GM20431 (cell line): ENCODE results near the gene GNAZ.

Experiments used
- in situ Hi-C: fragments of 300-500 bp; cut with MseI, MboI; formaldehyde crosslinking; loops from one replicate; pipeline ENCODE4 v1.15.0; 2020; ENCODE audit warnings: low sequenced_read_pairs; ENCODE audit not compliant: unreplicated experiment

The GNAZ gene

DNA sequence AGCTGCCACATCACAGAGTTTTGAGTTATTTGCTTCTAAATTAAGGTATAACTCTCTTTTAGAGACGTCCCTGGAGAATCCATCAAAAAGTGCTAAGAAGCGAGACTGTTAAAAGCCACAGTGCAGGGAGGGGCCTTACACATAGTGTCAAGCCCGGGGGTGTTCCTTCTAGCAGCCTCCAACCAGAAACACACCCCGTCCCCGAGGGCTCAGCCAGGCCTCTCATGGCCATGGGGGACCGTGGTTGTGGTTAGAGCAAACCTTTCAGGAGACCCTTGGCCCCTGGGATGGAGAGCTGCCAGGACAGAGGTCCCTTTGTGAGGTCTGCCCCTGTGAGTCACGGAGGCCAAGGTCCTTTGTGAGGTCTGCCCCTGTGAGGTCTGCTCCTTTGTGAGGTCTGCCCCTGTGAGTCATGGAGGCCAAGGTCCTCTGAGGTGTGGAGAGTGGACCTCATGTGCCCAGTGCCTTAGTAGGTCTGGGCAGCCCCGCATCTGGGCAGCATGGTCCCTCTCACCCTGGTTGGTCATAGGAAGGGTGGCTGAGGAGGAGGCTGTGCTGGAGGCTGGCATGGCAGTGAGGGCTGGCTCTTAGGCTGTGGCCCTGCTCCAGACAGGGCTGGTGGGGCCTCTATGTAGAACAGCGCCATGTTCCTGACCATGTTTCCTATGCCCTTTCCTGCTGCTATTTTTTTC lies 5.4 kb downstream of the GNAZ start:
- in situ Hi-C loops: no loop called here

DNA sequence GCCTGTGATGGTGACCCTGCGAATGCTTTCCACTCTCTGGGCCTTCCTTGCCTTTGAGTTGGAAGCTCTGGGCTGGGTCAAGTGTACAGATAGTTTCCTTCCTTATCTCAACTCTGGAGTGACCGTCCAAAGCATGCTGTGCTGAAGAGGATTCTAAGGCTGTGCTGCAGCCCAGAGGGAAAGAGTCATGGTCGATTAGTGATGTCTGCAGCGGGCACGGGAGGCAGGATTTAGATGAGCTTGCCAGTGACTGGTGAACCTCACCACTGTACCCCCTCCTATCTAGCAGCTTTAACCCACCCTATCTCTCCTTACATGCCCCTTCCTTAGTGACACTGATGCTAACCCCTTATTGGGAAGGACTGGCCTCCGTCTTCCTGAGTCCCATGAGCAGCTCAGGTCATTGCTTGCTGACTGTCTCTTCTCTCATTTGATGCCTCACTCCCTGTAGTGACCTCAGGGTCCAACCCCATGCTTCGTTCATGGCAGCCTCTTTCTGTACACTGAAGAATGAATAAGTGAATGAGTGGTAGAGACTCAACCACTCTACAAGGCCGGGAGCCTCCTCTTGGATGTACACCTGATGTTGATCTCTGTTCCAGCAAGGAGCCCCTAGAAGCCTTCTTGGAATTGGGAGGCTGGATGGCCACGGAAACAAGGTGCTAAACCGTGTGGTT lies 6.7 kb downstream of the GNAZ start:
- in situ Hi-C loops: no loop called here

DNA sequence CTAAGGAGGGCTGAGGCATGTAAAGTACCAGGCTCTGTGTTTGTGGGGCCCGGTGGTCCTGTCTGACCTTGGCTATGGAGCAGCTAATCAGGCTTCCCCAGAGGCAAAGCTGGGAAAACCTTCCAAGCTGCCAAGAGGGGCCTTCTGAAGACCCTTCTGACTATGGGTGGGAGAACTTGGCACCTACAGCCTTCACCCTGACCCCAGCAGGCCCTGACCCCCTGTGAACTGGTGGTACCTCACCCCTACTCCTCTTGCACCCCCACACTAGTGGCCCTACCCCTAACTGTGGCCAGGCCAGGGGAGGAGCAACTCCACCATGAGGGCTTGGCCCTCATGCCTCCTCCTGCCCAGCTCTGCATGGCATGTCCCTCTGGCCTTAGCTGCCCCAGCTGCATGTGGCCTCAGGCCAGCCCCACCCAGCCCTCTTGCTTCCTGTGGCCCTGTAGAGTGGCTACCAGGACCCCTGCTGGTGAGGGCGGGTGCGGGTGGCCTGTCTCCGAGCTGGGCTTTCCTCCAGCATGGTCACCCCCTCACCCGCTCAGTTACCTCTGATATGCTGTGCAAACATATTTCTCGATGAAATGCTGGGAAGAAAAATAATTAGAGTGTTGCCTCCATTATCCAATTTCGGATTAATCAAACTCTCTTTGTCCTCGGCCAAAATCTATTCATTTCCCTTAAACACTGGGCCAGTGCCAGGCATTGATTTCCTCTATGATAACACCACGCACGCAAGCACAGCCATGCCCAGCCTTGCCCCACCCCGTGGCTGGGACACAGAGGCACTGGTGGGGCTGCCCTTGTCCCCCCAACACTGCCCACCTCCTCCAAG lies 7.5 kb downstream of the GNAZ start:
- in situ Hi-C loops: no loop called here

DNA sequence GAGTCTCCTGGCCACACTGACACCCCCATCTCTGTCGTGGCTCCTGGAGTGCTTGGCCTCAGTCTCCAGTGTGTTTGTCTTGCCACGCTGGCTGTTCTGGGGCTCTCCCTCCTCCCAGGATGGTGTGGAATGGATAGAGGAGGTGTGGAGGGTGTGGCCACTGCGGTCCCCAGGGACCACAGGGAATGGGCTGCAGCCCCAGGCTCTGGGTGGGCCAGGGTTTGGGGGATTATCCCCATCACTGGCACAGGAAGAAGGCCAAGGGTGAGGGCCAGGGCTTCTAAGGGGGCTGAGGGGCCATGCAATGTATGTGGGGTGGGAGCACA lies 8.1 kb downstream of the GNAZ start:
- in situ Hi-C loops: no loop called here

DNA sequence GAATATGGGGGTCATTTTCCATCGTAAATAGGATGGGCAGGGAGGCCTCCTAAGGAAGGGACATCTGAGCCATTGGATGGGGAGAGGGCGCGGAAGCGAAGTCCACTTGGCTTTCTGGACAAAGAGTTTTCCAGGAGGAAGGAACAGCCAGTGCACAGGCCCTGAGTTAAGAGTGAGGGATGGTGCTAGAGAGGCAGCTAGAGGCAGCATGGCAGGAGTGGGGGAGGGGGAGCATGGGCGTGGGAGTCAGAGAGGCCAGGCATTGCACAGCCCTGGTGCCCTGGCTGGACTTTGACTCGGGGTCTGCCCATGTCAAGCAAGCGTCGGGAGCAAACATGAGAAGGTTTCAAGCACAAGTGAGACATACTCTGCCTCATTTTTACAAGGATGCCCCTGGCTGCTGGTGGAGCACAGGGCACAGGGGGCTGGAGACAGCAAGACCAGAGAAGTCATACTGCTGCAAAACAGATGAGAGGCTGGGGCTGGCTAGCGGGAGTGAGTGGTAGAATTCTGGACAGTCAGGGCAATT lies 9.0 kb downstream of the GNAZ start:
- in situ Hi-C loops: no loop called here

DNA sequence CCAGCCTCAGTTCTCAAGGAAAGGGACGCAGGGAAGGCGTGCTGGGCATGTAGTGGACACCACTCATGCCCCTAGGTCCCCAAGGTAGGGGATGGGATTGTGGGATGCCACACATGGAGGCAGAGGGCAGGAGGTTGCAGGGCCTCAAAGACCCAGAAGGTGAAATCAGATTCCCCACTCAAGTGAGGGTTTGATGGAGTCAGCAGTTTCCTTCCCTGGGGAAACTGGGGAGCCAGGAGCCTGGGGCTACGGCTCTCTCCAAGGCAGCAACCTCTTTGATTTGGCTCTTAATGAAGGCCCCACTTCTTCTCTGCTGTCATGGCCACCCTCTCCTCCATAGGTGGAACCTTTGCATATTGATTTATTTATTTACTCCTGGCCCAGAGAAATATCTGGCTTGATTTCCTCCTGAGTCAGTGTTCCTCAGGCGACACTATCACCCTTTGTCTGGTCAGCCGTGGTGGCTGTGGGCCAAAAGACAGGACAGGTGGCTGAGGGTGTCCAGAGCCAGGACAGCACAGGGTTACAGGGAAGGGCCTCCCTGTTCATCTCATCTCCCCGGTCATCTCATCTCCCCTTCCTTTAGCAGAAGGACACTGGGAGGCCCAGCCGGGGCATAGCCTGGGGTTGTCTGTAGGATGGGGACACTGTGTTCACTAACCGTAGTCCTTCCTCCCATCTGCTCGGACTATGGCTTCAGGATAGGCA lies 9.6 kb downstream of the GNAZ start:
- in situ Hi-C loops: no loop called here

DNA sequence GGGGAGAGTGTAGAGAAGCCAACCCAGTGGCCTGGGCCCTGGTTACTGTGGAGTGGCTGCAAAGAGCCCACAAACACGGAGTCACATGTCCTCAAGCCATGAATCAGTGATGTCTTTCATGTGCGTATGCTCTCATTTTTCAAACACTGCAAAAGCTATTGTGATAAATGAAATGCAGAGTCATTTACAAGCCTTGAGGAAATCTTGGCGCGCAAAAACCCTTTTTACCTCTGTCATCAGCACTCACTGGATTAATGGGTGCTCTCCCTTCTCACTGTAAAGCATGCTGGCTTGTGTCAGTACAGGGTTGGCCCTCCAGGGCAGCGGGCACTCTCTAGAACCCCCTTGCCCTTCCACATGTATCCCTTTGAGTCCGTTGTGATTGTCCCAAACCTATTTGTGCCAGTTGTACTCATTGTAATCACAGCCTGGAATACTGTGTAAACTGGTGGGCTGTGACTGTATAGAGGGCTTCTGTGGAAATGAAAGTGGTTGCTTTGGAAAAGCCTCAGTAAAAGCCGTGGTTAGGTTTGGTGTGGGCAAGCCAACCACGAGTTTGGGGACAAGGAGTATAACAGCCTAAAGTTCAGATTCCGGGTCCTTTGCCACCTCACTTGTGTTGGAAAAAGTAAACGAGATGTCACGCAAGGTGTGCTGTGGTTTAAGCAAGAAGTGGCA lies 10.4 kb downstream of the GNAZ start:
- in situ Hi-C loops: no loop called here

DNA sequence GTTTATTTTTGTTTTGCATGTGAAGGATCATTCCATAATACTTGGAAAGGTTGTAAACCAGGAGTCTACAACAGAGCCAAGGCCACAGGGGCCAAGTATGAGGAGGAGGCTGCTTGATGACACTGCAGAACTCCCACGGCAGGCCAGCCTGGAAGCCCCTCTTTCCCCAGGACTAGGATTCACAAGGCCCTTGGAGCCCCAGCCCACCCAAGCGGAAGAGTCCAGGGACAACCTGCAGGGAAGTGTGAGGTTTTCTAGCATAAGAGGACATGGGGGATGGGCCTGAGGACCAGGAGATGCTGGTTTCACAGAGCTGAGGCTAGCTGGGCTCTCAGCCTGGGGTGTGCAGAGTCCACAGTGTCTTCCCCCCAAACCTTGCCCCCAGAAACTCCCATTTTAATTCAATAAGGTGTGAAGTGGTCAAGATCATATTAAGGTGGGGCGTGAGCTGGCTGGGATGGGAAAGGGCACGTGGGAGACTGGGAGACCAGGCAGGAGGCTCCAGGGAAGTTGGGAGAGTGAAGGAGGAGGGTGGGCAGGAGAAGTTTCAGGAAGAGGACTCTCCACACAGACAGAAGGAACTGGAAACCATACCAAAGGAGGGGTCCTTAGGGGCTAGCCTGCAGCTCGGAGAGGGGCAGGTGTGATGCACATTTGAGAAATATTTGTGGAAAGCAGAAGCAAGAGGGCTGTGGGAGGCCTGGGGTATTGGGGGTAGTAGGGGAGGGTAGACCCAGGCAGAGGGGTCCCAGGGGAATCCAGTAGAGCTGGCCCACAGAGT lies 12.4 kb downstream of the GNAZ start:
- in situ Hi-C loops: no loop called here

DNA sequence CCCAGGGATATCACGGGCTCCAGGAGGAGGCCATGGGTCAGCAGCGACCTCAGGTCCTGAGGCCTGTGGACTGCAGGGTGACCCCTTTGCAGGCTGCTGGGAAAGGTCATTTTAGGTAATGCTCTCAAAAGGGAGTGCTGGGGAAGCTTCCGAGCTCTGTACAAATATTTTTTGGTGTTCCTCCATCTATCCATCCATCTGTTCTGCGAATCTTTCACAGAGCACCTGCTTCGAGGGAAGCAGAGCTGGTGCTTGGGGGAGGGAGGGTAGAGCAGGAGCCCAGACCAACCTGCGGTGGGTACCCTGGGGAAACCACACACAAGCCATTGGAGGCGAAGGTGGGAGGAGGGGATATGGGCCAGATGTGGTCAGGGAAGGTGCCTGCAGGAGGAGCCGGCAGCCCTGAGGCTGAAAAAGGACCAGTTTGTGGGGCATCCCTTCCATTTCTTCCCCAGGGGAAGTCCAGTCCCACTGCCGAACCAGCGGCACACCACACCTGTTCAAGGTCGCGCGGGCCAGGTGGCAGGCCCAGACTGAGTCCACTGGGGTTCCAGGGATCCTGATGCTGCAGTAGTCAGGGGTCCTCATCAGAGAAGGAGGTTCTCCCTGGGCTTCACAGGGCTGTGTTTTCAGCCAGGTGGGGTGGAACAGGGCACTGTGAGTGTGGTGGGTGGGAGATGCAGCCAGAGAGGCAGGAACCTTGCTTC lies 13.1 kb downstream of the GNAZ start:
- in situ Hi-C loops: no loop called here

DNA sequence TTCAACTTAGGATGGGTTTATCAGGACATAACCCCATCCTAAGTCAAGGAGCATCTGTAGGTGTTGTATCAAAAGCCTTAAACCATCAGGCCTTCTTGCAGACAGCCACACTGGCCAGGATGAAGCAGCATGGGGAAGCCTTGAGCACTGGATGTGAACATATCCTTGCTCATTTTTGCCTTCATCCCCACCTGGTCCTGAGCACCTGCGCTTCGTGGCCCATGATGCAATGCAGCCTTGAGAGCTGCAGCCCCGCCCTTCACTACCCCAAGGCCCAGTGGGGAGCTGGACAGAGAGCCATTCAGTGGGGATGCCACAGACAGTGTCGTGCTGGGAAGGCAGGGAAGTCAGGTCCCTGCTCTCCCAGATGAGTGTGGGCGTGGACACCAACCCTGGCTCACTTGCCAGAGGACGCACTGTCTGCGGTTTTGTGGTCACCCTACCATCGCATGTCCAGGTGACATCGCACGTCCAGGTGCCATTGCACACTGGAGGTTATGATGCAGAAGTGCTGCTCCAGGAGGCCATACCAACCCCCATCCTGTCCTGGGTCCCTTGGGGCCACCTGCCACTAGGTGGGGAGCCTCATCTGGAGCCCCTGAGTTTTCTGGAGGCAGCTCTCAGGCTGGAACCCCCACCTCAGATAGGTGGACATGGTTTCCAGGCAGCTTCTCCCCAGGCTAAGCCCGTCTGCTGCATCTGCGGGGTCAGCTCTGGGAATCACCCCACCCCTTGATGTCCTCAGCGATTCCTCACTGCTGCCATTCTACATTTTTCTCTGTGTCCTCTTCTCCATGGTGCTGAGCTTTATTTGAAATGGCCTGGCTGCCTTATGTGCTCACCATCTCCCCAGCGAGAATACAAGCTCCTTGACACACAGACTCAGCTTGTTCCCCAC lies 14.4 kb downstream of the GNAZ start:
- in situ Hi-C loops: no loop called here

DNA sequence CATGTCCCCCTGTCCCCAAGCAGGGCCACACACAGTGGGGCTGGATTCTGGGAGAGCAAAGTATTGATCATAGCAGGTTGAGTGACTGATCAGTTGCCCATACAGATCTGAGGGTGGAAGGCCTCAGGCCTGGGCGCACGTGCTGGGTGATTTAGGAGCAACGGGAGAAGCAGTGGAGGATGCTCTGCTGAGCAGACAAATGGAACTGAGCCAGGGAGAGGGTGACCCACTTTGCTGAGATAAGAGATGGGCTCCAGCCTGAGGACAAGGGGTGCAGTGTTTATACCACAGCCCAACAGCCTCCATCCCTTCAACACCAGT lies 15.0 kb downstream of the GNAZ start:
- in situ Hi-C loops: no loop called here

DNA sequence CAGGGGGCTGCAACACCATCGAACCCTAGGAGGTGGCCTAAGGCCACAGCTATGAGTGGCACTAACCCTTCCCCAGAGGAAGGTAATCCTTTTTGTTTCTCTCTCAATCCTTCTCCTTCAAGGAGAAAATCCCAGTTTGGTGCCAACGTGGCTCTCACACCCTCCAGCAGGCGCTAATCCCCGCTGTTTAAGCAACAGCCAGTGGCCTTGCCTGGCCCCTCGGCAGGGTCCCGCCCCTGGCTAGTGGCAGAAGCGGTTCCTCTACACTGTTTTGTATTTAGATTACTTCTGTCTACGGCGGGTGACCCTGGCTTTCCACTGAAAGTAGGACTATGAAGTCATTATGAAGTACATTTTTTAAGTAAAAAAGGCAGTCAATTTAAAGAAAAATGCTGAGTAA lies 15.5 kb downstream of the GNAZ start:
- in situ Hi-C loops: no loop called here

DNA sequence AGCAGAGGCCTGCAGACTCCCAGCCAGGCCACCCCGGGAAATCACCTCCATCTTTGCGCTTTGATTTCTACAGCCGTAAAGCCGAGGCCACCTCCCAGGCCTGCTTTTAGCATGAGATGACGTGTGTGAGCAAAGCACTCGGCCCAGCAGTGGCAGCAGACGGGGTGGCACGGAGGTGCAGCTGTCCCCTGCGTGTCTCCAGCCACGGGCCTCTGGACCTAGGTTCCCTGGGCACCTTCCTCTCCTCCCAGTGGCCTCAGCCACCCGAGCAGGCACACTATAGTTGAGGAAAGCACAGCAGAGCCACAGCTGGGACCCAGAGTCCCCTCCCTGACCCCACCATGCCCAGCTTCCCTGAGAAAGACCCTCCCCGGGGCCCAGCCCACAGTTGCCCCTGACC lies 15.9 kb downstream of the GNAZ start:
- in situ Hi-C loops: no loop called here

DNA sequence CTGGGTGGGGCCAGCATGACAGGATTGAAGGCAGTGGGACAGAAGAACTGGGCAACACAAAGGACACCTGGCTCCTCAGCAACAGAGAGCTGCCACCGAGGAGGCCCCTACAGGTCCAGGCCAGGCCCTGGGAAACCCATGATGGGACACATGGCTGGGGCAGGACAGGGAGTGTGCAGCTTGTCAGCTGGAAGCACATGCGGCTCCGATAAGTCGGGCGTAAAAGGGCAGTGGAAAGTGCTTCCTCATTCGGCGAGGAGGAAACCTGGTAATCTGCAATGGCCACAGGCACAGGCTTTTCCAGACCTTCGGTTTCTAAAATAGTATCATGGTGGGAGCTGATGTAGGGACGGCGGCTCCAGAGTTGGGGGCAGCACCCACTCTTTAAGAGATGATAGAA lies 16.5 kb downstream of the GNAZ start:
- in situ Hi-C loops: no loop called here

DNA sequence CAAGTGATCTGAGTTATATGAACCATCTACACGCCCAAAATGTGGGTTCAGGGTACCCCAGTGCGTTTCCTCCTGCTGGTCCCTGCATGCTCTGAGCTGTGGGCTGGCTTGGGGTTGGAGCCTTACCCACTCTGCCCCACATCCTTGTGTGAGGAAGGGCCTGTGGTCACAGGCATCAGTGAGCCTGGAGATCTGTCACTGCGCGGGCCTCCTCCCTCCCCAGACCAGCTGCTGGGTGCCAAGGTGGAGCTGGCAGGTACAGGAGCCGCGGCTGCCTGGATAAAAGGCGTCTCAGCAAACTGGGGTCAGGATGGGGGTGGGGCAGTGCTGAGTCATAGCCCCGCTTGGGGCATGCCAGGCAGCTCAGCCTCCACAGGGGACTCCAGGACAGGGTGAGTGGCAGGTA lies 17.9 kb downstream of the GNAZ start:
- in situ Hi-C loops: no loop called here

DNA sequence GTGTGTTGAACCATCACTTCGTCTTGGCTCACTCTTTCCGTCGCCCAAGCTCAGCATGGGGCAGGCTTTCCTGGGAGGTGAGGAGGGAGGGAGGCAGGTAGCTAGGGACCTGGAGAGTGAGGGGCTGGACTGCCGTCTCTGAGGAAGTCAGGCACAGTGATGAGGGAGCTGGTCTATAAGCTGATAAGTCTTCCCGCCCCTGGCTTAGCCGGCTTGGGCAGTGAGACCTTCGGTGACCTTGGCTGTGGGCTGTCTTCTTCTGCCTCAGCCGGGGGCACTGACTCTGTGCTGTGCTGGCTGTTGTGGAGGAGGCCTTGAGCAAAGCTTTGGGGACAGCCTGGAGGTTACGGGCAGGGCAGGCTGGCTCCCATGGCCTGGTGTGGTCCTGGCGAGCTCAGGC lies 18.7 kb downstream of the GNAZ start:
- in situ Hi-C loops: no loop called here

DNA sequence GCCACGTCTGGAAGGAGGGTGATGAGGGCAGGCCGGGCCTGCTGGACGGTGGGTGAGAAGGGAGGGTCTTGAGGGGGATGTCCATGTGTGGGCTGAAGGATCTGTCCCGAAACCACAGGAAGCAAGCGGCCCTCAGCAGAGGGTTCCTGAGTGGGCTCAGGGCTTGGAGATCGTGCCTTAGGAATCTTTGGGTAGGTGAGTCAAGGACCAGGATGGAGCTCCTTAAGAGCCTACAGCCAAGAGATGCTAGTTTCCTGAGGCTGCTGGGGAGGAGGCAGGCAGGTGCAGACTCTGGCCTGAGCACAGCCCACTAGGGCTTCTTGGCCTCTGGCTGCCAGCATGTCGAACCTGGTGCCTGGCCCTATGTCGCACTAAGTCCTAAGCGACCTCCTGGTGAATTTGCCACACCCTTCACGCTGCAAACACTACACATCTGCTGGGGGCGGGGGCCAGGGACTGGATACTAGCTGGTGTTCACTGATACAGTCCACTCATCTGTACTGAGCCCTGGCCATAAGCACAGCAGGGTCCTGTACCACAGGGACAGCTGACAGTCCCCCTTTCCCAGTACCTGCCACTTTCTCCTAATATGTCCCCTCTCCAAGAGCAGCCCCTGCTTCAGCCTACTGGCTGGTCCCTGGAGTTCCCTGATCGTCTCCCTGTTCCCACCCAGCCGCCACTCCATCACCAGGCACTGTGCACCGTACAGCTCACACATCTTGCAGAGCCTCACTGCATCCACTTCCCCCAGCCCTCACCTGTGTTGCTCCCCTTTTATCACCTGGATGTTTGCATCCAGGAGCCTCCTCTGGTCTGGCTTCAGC lies 19.5 kb downstream of the GNAZ start:
- in situ Hi-C loops: no loop called here
